Anterior cingulate cortex (tissue), 58 donors: ENCODE data around the gene XCL1.

Experiments
- DNase-seq, 58 donors: peaks; one replicate each; lab custom pipeline; 2025; lab: John Stamatoyannopoulos, UW

Gene XCL1

GRCh38 chr1:168599641-168600040 lies 23.2 kb downstream of the XCL1 start:
- DNase-seq: no peak

GRCh38 chr1:168601051-168601450 lies 24.6 kb downstream of the XCL1 start:
- no peak for DNase-seq

- peak in 53 of 58 donors; percentile 12 to 84 (median 58) for DNase-seq
Observed at GRCh38 chr1:168603501-168604110, 27.2 kb downstream of the XCL1 start.

- DNase-seq: no peak
Observed at GRCh38 chr1:168605443-168605842, 29.0 kb downstream of the XCL1 start.

GRCh38 chr1:168606096-168606495 lies 29.7 kb downstream of the XCL1 start:
- DNase-seq: no peak

- no peak for DNase-seq
Observed at GRCh38 chr1:168607872-168608428, 31.5 kb downstream of the XCL1 start.

GRCh38 chr1:168608796-168609715 lies 32.7 kb downstream of the XCL1 start:
- peak in 36 of 58 donors; percentile 5 to 76 (median 42) for DNase-seq

GRCh38 chr1:168609741-168610510 lies 33.5 kb downstream of the XCL1 start:
- DNase-seq: no peak

- DNase-seq: no peak
Observed at GRCh38 chr1:168613038-168613451, 36.6 kb downstream of the XCL1 start.

- peak in 7 of 58 donors; percentile 9 to 33 (median 15) for DNase-seq
Observed at GRCh38 chr1:168613691-168614231, 37.4 kb downstream of the XCL1 start.

GRCh38 chr1:168614235-168614634 lies 37.8 kb downstream of the XCL1 start:
- DNase-seq: no peak

GRCh38 chr1:168615965-168616364 lies 39.6 kb downstream of the XCL1 start:
- no peak for DNase-seq

GRCh38 chr1:168617974-168618750 lies 41.8 kb downstream of the XCL1 start:
- DNase-seq: peak in 2 of 58 donors; percentile 6 to 31

GRCh38 chr1:168618886-168619285 lies 42.5 kb downstream of the XCL1 start:
- no peak for DNase-seq

- DNase-seq: no peak
Observed at GRCh38 chr1:168621356-168621755, 45.0 kb downstream of the XCL1 start.

- no peak for DNase-seq
Observed at GRCh38 chr1:168623003-168623828, 46.8 kb downstream of the XCL1 start.

GRCh38 chr1:168623831-168624230 lies 47.4 kb downstream of the XCL1 start:
- DNase-seq: no peak

GRCh38 chr1:168626326-168626725 lies 49.9 kb downstream of the XCL1 start:
- DNase-seq: peak in 1 of 58 donors; percentile 1

GRCh38 chr1:168627370-168627769 lies 51.0 kb downstream of the XCL1 start:
- no peak for DNase-seq
